ENCODE measurements around the gene EDARADD.

GRCh38 chr1:236395230-236395946 is 1.3 kb downstream of the EDARADD start:
- TF ChIP-seq CTCF (IDR thresholded peaks at IDR 0.05) (no peak), POLR2AphosphoS5 (IDR thresholded peaks at IDR 0.05; ENCODE audit: low read depth, low read length) (peak; percentile 71), SIN3A (IDR thresholded peaks at IDR 0.05; ENCODE audit: borderline replicate concordance, insufficient read depth, low read depth, low read length) (peak; percentile 57; the same call in 1 of the 2 replicates)
